Measurements from ENCODE around the gene DTHD1. TPM values are rescaled to one million over a fixed set of nuclear protein-coding genes. Genes with fewer than 3 reads are reported as not detected.

Gene DTHD1
- total RNA-seq, 1 experiment from 2014 or later: not detected

DNA sequence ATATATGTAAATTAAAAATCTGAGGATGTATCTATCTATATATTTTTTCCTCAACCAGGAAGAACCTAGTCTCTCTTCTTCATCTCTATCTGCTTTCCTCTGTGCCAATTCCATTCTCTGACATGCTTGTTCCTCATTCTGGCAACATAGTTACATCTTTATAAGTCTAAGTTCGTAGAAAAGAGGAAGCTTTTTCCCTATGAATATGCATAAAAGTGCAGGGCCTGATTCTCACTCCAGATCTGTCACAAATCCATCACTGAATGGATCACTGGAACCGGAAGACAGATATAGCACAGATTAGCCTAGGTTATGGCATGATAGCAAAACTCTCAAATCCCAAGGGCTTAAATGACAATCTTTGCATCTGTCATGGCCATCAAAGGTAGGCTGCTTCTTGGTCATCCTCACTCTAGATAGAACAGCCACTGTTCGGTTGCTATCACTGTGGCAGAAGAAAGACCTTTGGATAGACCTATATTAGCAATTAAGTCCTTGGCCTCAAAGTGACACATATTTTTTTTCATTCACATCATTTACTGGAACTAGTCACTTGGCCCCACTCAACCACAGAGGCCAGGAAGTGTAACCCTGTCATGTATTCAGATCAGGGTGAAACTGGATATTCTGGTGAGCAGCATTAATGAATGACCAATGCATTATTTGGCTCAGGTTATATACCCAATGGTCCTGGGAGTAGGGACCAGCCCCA is 22.2 kb downstream of the DTHD1 start:
- CTCF ChIA-PET: no interaction called here
- no peaks in the 10 kb centered on the region for H4K20me1 ChIP-seq (ENCODE audit: insufficient read depth)
- no peak overlapping the region for H3K9ac ChIP-seq (ENCODE audit: low read length)
- H3K36me3 ChIP-seq (ENCODE audit: control insufficient read depth in 1 of 2, insufficient read depth in 2 of 2, low read length in 2 of 2): no peaks in the 10 kb centered on the region
- H3K79me2 ChIP-seq (ENCODE audit: insufficient read depth, low read length): no peaks in the 10 kb centered on the region
- no peak overlapping the region for H3K4me2 ChIP-seq (ENCODE audit: low read length)
- H3K9me2 ChIP-seq (ENCODE audit: insufficient read depth): no peaks in the 10 kb centered on the region
- RAD21 ChIA-PET (ENCODE audit: low non-redundant PET in 1 of 2, low total read pairs in 2 of 2, uncharacterized antibody in 2 of 2, unreplicated experiment in 2 of 2): no interaction called here
- BruUV-seq (replicated peaks): no TSS peak
- ATAC-seq (no peak), DNase-seq (ENCODE audit: low read depth, low spot score) (no peak)
- no peak overlapping the region for H2AFZ ChIP-seq (ENCODE audit: low read depth, low read length, poor library complexity, severe bottlenecking)
- H3K27ac ChIP-seq (ENCODE audit: low read depth, low read length): no peak overlapping the region
- no peak for TF ChIP-seq EZH2phosphoT487 (IDR thresholded peaks at IDR 0.05; ENCODE audit: borderline replicate concordance)
- TF ChIP-seq POLR2AphosphoS5 (IDR thresholded peaks at IDR 0.05; ENCODE audit: low read depth, low read length): no peak
- no peak for TF ChIP-seq EZH2 (IDR thresholded peaks at IDR 0.05)
- no peak for TF ChIP-seq TCF7L2 (IDR thresholded peaks at IDR 0.05; ENCODE audit: borderline replicate concordance, extremely low read depth, insufficient read depth, insufficient read length)
- no peak for TF ChIP-seq ZFX (IDR thresholded peaks at IDR 0.05)
- TF ChIP-seq FOSL1 (IDR thresholded peaks at IDR 0.05; ENCODE audit: low read depth): no peak
- no peak for TF ChIP-seq CEBPB (IDR thresholded peaks at IDR 0.05; ENCODE audit: low read depth)
- TF ChIP-seq ZBTB33 (IDR thresholded peaks at IDR 0.05; ENCODE audit: extremely low read depth, insufficient replicate concordance, low read length): no peak
- TF ChIP-seq, protein P1, sequence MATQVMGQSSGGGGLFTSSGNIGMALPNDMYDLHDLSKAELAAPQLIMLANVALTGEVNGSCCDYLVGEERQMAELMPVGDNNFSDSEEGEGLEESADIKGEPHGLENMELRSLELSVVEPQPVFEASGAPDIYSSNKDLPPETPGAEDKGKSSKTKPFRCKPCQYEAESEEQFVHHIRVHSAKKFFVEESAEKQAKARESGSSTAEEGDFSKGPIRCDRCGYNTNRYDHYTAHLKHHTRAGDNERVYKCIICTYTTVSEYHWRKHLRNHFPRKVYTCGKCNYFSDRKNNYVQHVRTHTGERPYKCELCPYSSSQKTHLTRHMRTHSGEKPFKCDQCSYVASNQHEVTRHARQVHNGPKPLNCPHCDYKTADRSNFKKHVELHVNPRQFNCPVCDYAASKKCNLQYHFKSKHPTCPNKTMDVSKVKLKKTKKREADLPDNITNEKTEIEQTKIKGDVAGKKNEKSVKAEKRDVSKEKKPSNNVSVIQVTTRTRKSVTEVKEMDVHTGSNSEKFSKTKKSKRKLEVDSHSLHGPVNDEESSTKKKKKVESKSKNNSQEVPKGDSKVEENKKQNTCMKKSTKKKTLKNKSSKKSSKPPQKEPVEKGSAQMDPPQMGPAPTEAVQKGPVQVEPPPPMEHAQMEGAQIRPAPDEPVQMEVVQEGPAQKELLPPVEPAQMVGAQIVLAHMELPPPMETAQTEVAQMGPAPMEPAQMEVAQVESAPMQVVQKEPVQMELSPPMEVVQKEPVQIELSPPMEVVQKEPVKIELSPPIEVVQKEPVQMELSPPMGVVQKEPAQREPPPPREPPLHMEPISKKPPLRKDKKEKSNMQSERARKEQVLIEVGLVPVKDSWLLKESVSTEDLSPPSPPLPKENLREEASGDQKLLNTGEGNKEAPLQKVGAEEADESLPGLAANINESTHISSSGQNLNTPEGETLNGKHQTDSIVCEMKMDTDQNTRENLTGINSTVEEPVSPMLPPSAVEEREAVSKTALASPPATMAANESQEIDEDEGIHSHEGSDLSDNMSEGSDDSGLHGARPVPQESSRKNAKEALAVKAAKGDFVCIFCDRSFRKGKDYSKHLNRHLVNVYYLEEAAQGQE (IDR thresholded peaks at IDR 0.05; ENCODE audit: low read depth): no peak
- no peak for TF ChIP-seq SIN3A (IDR thresholded peaks at IDR 0.05; ENCODE audit: low read depth)
- TF ChIP-seq RAD21 (IDR thresholded peaks at IDR 0.05; ENCODE audit: low read depth): no peak
- no peak for TF ChIP-seq CTCF (IDR thresholded peaks at IDR 0.05 in 2 of 3, conservative IDR thresholded peaks at IDR 0.05 in 1 of 3; ENCODE audit: borderline replicate concordance in 1 of 3, insufficient read depth in 1 of 3, low read depth in 2 of 3, low read length in 2 of 3)
- TF ChIP-seq EGR1 (IDR thresholded peaks at IDR 0.05; ENCODE audit: low read depth): no peak
- TF ChIP-seq SRF (IDR thresholded peaks at IDR 0.05; ENCODE audit: low read depth): no peak
- TF ChIP-seq ELF1 (IDR thresholded peaks at IDR 0.05; ENCODE audit: borderline replicate concordance, low read depth): no peak
- TF ChIP-seq SP1 (IDR thresholded peaks at IDR 0.05; ENCODE audit: low read depth): no peak
- no peak for TF ChIP-seq JUND (IDR thresholded peaks at IDR 0.05)
- TF ChIP-seq YY1 (IDR thresholded peaks at IDR 0.05; ENCODE audit: extremely low read depth, insufficient replicate concordance, low read depth, low read length): no peak
- POLR2A ChIA-PET: no interaction called here
- no peak overlapping the region for H3K4me3 ChIP-seq (replicated peaks in 1 of 2; ENCODE audit: low read depth in 1 of 2, low read length in 2 of 2)
- no peaks in the 10 kb centered on the region for H3K27me3 ChIP-seq (ENCODE audit: insufficient read depth, low read length)
- intact Hi-C loops (cut with micrococcal nuclease): loop anchor here (5.0 kb wide), 1 partner anchor 1486 kb away; no protein-coding TSS in a partner anchor
- no peaks in the 10 kb centered on the region for H3K4me1 ChIP-seq (ENCODE audit: control insufficient read depth in 1 of 2, insufficient read depth in 2 of 2, low read length in 2 of 2)
- H3K9me3 ChIP-seq (ENCODE audit: control insufficient read depth in 1 of 2, insufficient read depth in 1 of 2, low read depth in 1 of 2, low read length in 2 of 2): no peaks in the 10 kb centered on the region

All from HCT116 (cell line).